SK-N-SH (cell line): ENCODE measurements around the gene RAB8B. TPM values are rescaled to one million over a fixed set of nuclear protein-coding genes. Genes with fewer than 3 reads are reported as not detected.

Source experiments
- TAF1 ChIP-seq: IDR thresholded peaks from 2 replicates; pipeline ENCODE4 v1.6.1; 2012; ENCODE audit warnings: low read depth, mild to moderate bottlenecking, low read length, moderate library complexity, borderline replicate concordance
- polyA plus RNA-seq, 3 experiments: library from polyadenylated mRNA; depleted of rRNA; stranded (reverse); fragments of >200 nt; gene quantifications; 2 replicates each; pipeline ENCODE4 v1.2.3, GENCODE V29; 2012

RAB8B gene
- polyA plus RNA-seq, 1 of the 3 experiments (the other 2 are of a cell fraction) = 5.4 TPM

GRCh38 chr15:63314409-63314808, 125.0 kb downstream of the RAB8B start (continued):
- TF ChIP-seq TAF1 = no peak

Other genes with a start within 250 kb of the RAB8B start
- gene TPM1, start 146.9 kb upstream of the RAB8B start, polyA plus RNA-seq (2012; rRNA removed) = 1,371 and 1,764 TPM in 2 replicates
- 23.3 and 28.5 TPM in 2 replicates for gene LACTB, start 67.7 kb upstream of the RAB8B start, polyA plus RNA-seq (2012; rRNA removed)
- 319 and 321 TPM in 2 replicates for gene RPS27L, start 32.1 kb upstream of the RAB8B start, polyA plus RNA-seq (2012; rRNA removed)
- gene APH1B, start 88.0 kb downstream of the RAB8B start, polyA plus RNA-seq (2012; rRNA removed) = 7.6 and 11.2 TPM in 2 replicates
- 39.4 and 44.3 TPM in 2 replicates for gene CA12, start 192.2 kb downstream of the RAB8B start, polyA plus RNA-seq (2012; rRNA removed)